Right lobe of liver (tissue), 6 donors: ENCODE data around the gene TCP11L1. TPM values are rescaled to one million over a fixed set of nuclear protein-coding genes. Genes with fewer than 3 reads are reported as not detected.

Experiments used
- ATAC-seq, 4 donors: fragments of 200-7000 bp; cut with Tn5 transposase; one replicate each; pipeline ENCODE4 v1.9.1; 2020; ENCODE audit warnings: mild to moderate bottlenecking in 4 of 4, moderate library complexity in 4 of 4
- DNase-seq, 3 donors: peaks; one replicate each; pipeline ENCODE4 v3.0.0-alpha.2; 2020
- H3K27ac ChIP-seq, 3 donors: fragments of 200-600 bp; one replicate each; pipeline ENCODE4 v1.8.0; 2022
- H3K27me3 ChIP-seq, 2 donors: fragments of 200-600 bp; one replicate each; pipeline ENCODE4 v1.8.0; 2022
- H3K36me3 ChIP-seq, 4 donors: fragments of 200-600 bp; sonication (generic) in 1 of 4; one replicate each; pipeline versions ENCODE4 v1.5.1 to v1.8.0; 2017 to 2022; ENCODE audit warnings: control low read depth in 1 of 4
- H3K4me1 ChIP-seq, 4 donors: fragments of 200-600 bp; sonication (generic) in 1 of 4; one replicate each; pipeline versions ENCODE4 v1.5.1 to v1.8.0; 2017 to 2022; ENCODE audit warnings: control low read depth in 1 of 4
- H3K4me3 ChIP-seq, 3 donors: fragments of 200-600 bp; one replicate each; pipeline ENCODE4 v1.8.0; 2022
- H3K9me3 ChIP-seq, 4 donors: fragments of 200-600 bp; sonication (generic) in 1 of 4; one replicate each; pipeline versions ENCODE4 v1.5.1 to v1.8.0; 2017 to 2022; ENCODE audit warnings: control low read depth in 1 of 4
- POLR2A ChIP-seq: fragments of 450-650 bp; IDR thresholded peaks from one replicate; pipeline ENCODE4 v1.6.1; 2017; ENCODE audit warnings: antibody characterized with exemption, mild to moderate bottlenecking
- WGBS: methylation state at CpG from one replicate; pipeline ENCODE4 v1.1.6; 2018; ENCODE audit warnings: low coverage, low lambda C conversion rate; ENCODE audit not compliant: insufficient coverage; ENCODE audit errors: missing lambda C conversion rate; 5-methylcytosine and 5-hydroxymethylcytosine counted together
- intact Hi-C, 2 donors: fragments of 100-400 bp; cut with DNase I; formaldehyde crosslinking; loops; one replicate each; pipeline versions ENCODE4 v1.11.2 to v1.14.1; 2022
- total RNA-seq, 6 experiments: library from RNA; depleted of rRNA in 2 of 6; stranded (reverse); fragments of >200 nt in 2 of 6; fragmentation: NEBNext Ultra II Directional in 3 of 6; extraction: Animal tissue kit (Norgen Biotek cat#: 25700) in 3 of 6; gene quantifications; one replicate each; pipeline versions ENCODE4 v1.1.0 to v1.2.4, GENCODE V29; 2016 to 2023
- TF ChIP-seq, protein P1 (sequence below), 4 donors: fragments of 200-600 bp in 3 of 4; fragments of 450-650 bp in 1 of 4; IDR thresholded peaks; one replicate each; pipeline versions ENCODE4 v1.5.1 to v1.8.0; 2016 to 2022; ENCODE audit warnings: antibody characterized with exemption in 4 of 4, mild to moderate bottlenecking in 2 of 4
- donor health status: DM: no; HTN: yes; CAD: no.
- donor health status: DM: no; HTN: no; CAD: no.
- donor health status: DM: no; HTN: no; CAD: no.
- donor health status: DM: no; HTN: yes; CAD: no.
- donor health status: DM: no; HTN: yes; CAD: no.

TCP11L1 gene
- total RNA-seq, 6 experiments from 2014 or later = 3.3 to 13.6 (median 6.6) TPM

DNA sequence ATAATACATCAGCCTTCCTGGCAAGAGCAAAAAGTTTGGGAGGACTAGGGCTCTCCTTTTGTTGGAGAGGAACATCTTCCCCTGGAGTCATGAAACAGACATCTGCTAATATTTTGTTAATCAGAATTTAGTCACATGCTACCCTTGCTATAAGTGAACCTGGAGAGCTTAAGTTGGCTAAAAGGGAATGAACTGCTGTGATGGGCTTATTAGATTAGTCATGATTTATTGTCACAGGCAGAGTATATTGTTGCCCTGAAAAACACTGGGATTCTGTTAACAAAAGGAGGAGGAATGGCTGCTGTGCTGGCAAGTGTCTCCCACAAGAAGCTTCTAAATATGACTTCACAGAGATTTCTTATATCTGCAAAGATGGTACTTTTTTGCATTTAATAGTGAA is 16.0 kb downstream of the TCP11L1 start:
- Histone ChIP-seq H3K9me3 (no peaks in the 10 kb centered on the region), H3K4me3 (no peak overlapping the region), H3K27me3 (no peaks in the 10 kb centered on the region), H3K36me3 (peaks cover 0 to 11% (median 0%) of the 10 kb centered on the region in 4 donors), H3K4me1 (no peaks in the 10 kb centered on the region), H3K27ac (no peak overlapping the region)
- ATAC-seq (no peak), DNase-seq (no peak)
- TF ChIP-seq, protein P1, sequence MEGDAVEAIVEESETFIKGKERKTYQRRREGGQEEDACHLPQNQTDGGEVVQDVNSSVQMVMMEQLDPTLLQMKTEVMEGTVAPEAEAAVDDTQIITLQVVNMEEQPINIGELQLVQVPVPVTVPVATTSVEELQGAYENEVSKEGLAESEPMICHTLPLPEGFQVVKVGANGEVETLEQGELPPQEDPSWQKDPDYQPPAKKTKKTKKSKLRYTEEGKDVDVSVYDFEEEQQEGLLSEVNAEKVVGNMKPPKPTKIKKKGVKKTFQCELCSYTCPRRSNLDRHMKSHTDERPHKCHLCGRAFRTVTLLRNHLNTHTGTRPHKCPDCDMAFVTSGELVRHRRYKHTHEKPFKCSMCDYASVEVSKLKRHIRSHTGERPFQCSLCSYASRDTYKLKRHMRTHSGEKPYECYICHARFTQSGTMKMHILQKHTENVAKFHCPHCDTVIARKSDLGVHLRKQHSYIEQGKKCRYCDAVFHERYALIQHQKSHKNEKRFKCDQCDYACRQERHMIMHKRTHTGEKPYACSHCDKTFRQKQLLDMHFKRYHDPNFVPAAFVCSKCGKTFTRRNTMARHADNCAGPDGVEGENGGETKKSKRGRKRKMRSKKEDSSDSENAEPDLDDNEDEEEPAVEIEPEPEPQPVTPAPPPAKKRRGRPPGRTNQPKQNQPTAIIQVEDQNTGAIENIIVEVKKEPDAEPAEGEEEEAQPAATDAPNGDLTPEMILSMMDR (IDR thresholded peaks at IDR 0.05) = no peak
- no peak for TF ChIP-seq POLR2A
- intact Hi-C loops = no loop called here

DNA sequence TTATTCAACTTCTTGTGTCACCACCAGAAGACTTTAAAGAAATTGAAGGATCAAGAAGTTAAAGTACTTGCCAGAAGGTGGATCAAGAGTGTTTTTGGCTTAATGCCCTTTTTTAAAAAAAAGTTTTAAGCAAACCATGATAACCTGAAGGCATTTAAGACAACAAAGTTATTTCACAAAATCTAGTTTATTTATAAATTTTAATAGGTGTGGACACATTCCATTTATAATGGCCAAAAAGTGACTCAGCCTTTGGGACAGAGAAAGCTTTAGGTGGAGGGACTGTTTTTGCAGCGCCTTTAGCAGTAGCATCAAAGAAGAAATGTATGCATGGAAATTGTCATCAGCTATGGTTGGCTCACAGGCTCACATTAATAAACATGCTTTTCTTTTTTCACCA is 17.9 kb downstream of the TCP11L1 start:
- TF ChIP-seq, protein P1 (IDR thresholded peaks at IDR 0.05) = no peak
- TF ChIP-seq POLR2A = no peak
- H3K4me1 ChIP-seq = peaks cover 0 to 17% (median 8%) of the 10 kb centered on the region in 4 donors
- intact Hi-C loops = no loop called here
- H3K27ac ChIP-seq = no peak overlapping the region
- H3K36me3 ChIP-seq = peaks cover 0 to 11% (median 0%) of the 10 kb centered on the region in 4 donors
- DNase-seq = no peak
- H3K9me3 ChIP-seq = no peaks in the 10 kb centered on the region
- no peaks in the 10 kb centered on the region for H3K27me3 ChIP-seq
- no peak overlapping the region for H3K4me3 ChIP-seq
- no peak for ATAC-seq
- 100% methylated on average over 1 of the region's 1 CpG for WGBS

DNA sequence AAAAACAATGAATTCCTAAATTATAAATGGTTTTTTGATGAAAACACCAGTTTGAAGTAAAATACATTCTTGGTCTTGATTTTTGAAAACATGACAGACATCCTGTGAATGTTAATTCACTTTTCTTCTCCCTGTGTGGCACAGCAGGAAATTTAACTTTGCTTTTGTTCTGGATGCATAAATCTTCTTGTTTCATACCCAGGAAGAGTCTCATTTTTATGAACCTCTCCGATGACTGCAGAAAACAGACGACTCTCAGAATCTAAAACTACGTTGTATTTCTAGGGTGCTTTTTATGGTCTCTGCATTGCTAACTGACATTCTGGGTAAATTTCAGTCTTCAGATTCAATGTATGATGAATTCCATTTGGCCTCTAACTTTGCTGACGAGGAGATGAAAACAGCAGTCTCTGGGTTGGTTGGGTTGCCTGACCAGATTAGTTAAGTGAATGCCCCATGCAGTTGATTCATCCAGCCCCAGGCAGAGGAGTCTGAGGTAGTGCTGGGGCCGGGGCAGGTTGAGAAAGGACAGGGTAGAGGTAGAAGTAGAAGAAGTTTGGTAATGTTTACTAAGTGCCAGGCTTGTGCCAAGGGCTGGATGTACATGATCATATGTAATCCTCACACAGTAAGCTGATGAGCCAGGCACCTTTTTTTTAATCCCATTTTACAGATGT is 20.1 kb downstream of the TCP11L1 start:
- Histone ChIP-seq H3K9me3 (no peaks in the 10 kb centered on the region), H3K4me3 (no peak overlapping the region), H3K27me3 (no peaks in the 10 kb centered on the region), H3K4me1 (peaks cover 0 to 20% (median 9%) of the 10 kb centered on the region in 4 donors), H3K36me3 (peaks cover 0 to 11% (median 0%) of the 10 kb centered on the region in 4 donors), H3K27ac (no peak overlapping the region)
- TF ChIP-seq, protein P1 (IDR thresholded peaks at IDR 0.05) = no peak
- no peak for TF ChIP-seq POLR2A
- intact Hi-C loops = loop anchor here in 1 of 2 donors (10.0 kb wide), 1 partner anchor 95 kb away; no protein-coding TSS in a partner anchor
- no peak for DNase-seq
- WGBS = 89% methylated on average over 5 of the region's 5 CpGs
- ATAC-seq = no peak

DNA sequence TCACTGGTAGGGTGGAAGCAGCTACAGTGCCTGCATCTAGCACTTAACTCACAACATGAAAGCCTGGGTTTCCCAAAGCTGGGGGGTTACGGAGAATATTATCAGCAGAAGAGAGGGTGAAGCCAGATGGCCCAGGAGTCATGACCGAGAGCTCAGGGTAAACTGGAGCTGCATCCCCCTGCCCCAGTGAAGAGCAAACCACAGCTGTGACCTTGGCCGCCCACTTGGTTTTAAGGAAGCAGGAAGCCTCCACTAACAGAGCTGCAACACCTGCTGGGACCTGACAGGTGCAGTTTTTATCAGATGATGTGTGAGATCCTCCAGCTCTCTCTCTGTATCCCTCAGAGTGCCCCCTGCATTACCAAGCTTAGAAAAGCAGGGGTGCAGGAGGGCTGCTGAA is 20.9 kb downstream of the TCP11L1 start:
- intact Hi-C loops = loop anchor here in 1 of 2 donors (10.0 kb wide), 1 partner anchor 95 kb away; no protein-coding TSS in a partner anchor
- ATAC-seq = no peak

More for the DNA sequence above, 20.9 kb downstream of the TCP11L1 start:
- no peak overlapping the region for H3K4me3 ChIP-seq
- no peaks in the 10 kb centered on the region for H3K27me3 ChIP-seq
- H3K9me3 ChIP-seq = no peaks in the 10 kb centered on the region
- H3K4me1 ChIP-seq = peaks cover 0 to 20% (median 9%) of the 10 kb centered on the region in 4 donors
- TF ChIP-seq POLR2A = no peak
- TF ChIP-seq, protein P1 (IDR thresholded peaks at IDR 0.05) = no peak
- peak overlapping the region; percentile 6 to 68 (median 46) for H3K27ac ChIP-seq
- no peak for DNase-seq
- H3K36me3 ChIP-seq = peaks cover 0 to 11% (median 0%) of the 10 kb centered on the region in 4 donors
- 100% methylated on average over 2 of the region's 3 CpGs for WGBS
